GM18505 (cell line): ENCODE measurements around the gene PNLDC1.
"Not testable (repeated sequence)": the region's sequence is repeated elsewhere in the genome, so short reads cannot be mapped to it uniquely, and the experiment has no call there.

Experiments used
- ATAC-seq: cut with Tn5 transposase; IDR thresholded peaks from one replicate; pipeline ENCODE4 v1.9.1; 2021; ENCODE audit not compliant: unreplicated experiment
- POLR2A ChIP-seq: IDR thresholded peaks from 4 replicates; pipeline ENCODE4 v1.6.1; 2011; ENCODE audit warnings: borderline replicate concordance; ENCODE audit not compliant: insufficient read depth, insufficient read length; ENCODE audit errors: extremely low read depth

PNLDC1 gene

DNA sequence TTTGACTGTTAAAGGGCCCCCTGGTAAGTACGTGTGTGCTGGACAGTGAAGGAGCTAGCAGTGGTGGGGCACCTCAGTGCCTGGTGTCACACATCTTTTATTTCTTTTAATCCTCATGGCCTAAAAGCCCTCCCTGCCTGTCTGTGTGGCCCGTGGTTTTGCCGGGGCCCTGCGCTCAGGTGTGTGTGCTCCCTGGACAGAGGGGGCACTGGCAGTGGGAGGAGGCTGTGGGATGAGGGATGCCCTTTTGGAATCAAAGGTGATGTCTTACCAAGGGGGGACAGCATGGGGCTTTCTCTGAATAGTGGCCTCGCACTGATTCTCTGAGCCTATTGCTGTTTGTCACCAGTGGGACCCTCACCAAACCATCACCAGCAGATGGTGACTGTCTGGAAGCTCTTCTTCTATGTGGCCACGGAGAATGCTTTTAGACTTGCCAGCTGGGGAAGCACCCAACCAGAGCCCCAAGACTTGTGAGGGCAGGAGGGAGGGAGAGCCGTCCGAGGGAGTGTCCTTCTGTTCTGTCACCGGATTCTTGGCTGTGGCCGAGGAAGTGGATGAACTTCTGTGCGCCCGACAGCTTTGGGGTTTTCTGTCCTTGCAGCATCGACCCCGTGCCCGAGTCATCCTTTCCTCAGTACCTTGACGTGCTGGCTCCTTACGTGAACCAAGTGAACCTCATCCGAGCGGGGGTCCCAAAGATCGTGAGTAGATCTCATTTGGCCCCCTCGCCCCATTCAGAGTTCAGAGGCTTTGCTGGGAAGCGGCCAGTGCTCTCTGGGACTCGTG, 18.1 kb downstream of the PNLDC1 start:
- ATAC-seq = no peak
- TF ChIP-seq POLR2A = no peak

DNA sequence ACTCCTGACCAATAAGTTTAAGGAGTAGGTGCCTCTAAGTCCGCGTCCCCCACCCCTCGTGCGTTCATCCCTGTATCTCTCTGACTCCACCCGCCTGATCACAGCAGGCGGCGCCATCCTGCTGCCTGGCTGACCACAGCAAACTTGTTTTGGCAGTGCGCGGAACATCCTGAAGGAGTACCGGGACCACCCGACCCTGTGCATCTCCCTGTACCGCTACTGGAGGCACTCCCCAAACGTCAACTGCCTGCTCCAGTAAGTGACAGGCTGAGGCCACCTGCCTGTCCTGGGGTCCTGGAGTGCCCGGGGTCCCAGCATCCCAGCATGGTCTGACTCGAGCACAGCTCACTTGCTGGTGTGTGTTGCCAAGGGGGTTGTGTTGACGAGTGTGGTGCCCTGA, 19.0 kb downstream of the PNLDC1 start:
- no peak for ATAC-seq
- no peak for TF ChIP-seq POLR2A

DNA sequence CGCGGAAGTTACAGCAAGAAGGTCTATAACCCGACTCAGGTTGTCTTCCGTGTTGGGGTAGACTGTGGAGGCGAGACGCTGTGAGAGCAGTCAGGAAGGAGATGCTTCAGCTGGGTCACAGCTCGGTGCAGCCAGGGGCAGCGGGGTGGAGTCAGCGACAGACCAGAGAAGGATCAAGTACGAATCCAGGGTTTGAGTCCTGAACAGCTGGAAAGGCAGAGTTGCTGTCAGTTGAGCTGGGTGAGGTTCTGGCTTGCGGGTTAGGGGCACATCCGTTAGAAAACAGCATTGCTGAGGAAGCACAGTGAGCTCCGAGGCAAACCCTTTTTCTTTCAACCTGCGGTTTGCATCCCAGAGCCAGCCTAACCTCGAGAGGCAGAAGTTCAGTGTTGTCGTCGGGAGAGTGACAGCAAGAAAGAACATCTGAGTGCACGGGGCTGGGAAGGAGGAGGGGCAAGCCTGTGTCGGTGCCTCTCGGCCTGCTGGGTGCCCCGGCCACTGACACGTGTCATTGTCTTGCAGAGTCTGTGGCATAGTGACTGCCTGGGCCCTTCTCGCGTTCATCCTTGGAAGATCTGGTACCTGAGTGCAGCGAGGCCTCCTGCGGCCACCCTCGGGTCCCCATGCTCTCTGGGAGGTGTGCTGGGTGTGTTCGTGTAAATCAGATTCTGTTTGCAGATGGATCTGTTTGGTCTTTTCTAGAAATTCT, 20.0 kb downstream of the PNLDC1 start:
- TF ChIP-seq POLR2A = no peak
- ATAC-seq = no peak

- no peak for ATAC-seq
- no peak for TF ChIP-seq POLR2A
Measured at GRCh38 chr6:159821122-159821521, 21.0 kb downstream of the PNLDC1 start.

GRCh38 chr6:159821726-159822125, 21.6 kb downstream of the PNLDC1 start:
- TF ChIP-seq POLR2A = no peak
- no peak for ATAC-seq

DNA sequence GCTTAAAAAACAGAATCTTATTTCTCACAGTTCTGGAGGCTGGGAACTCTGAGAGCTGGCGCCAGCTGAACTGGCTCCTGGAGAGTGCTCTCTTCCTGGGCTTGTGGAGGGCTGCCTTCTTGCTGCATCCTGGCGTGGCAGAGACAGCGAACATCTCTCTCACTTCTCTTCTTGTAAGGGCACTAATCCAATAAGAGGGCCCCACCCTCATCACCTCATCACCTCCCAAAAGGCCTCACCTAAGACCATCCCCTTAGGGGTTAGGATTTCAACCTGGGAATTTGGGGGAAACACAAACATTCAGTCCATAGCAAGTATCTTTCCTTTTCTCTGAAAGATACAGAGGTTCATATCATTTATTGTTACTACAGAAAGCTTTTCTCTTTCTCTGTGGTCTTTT, 23.9 kb downstream of the PNLDC1 start:
- no peak for ATAC-seq
- TF ChIP-seq POLR2A = no peak

- not testable (repeated sequence) for ATAC-seq
Measured at GRCh38 chr6:159824690-159825089, 24.6 kb downstream of the PNLDC1 start.

GRCh38 chr6:159826004-159826403, 25.9 kb downstream of the PNLDC1 start:
- no peak for ATAC-seq
- TF ChIP-seq POLR2A = no peak

- ATAC-seq = no peak
- TF ChIP-seq POLR2A = no peak
Measured at GRCh38 chr6:159826968-159827647, 27.0 kb downstream of the PNLDC1 start.

DNA sequence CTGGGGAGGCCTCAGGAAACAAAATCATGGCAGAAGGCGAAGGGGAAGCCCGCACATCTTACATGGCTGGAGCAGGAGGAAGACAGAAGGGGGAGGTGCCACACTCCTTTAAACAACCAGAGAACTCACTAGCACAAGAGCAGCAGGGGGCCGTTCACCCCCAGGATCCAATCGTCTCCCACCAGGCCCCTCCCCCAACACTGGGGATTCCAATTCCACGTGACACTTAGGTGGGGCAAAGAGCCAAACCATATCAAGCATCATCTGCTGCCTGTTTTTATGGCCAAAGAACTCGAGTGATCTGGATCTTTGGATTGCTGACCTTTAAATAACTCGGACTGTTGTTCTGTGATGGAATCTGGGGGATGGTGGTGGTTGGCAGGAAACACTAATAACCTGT, 28.0 kb downstream of the PNLDC1 start:
- no peak for TF ChIP-seq POLR2A
- no peak for ATAC-seq

DNA sequence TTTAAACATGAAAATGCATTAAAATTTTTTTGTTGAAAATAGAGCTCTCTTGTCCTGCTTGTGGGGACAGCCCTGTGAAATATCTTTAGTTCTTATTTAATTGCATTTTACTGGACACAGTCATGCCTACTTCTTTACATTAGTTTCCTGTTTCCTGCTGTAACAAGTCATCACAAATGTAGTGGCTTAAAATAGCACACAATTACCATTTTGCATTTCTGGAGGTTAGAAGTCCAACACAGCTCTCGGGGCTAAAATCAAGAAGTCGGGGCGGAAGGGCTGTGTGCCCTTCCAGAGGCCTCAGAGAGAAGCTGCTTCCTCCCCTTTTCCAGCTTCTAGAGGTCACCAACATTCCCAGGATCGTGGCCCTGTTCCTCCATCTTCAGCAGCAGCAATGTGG, 29.4 kb downstream of the PNLDC1 start:
- TF ChIP-seq POLR2A = no peak
- no peak for ATAC-seq

DNA sequence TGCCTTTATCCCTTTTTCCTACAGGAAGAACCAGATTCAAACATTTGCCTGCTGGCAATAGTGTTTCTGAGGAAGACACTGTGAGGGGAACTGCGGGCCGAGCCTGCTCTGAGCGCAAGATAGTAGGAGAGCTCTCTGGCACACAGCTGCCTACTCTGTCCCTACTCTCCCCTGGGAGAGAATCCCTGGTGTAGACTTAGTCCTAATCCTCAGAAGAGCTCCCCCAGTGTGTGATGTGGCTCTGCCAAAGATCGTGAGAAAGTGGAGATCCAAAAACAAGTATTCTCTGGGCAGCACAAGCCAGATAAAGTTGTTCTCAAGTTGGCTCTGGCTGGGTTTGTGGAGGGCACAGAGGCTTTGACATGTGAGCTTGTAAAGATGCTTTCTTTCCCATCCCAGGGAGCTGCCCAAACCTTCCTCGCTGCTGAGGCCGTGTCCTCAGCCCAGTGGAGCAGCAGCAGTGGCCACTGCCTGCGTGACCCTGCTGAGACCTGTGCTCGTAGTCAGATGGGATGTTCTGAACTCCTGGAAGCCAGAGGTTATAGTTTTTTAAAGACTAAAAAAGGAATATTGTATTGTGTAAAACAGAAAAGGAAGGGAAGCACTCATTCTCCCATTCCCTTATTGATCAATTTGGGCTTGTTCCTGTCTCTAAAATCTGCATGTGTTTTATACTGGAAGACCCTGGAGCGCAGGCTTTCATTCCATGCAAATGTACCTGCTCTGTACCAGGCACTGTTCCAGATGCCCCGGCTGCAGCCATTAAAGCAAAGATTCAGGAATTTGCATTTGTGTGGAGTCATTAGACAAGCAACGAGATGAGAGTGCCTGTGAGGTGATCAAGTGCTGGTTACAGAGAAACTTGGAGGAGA, 30.7 kb downstream of the PNLDC1 start:
- ATAC-seq = no peak
- TF ChIP-seq POLR2A = no peak

GRCh38 chr6:159831373-159831679, 31.2 kb downstream of the PNLDC1 start:
- ATAC-seq = no peak
- TF ChIP-seq POLR2A = no peak
